Tibial nerve (tissue), 4 donors: ENCODE measurements around the gene OLR1. TPM values are rescaled to one million over a fixed set of nuclear protein-coding genes. Genes with fewer than 3 reads are reported as not detected.
A peak's percentile ranks its signal among the peaks of the same experiment; 100 is the strongest.

Experiments
- DNase-seq, 2 donors: peaks; one replicate each; pipeline ENCODE4 v3.0.0-alpha.2; 2019; ENCODE audit warnings: low spot score in 2 of 2
- H3K27ac ChIP-seq, 4 donors: fragments of 200-600 bp; sonication (generic) in 3 of 4; one replicate each; pipeline ENCODE4 v1.5.1; 2017 to 2019; ENCODE audit warnings: mild to moderate bottlenecking in 1 of 4
- H3K27me3 ChIP-seq, 2 donors: fragments of 200-600 bp; sonication (generic) in 1 of 2; one replicate each; pipeline versions ENCODE4 v1.5.1 to v1.6.0; 2017 to 2019
- H3K36me3 ChIP-seq, 3 donors: fragments of 200-600 bp; sonication (generic); one replicate each; pipeline ENCODE4 v1.5.1; 2018 to 2019
- H3K4me1 ChIP-seq, 4 donors: fragments of 200-600 bp; sonication (generic) in 3 of 4; one replicate each; pipeline ENCODE4 v1.5.1; 2017 to 2019
- H3K4me3 ChIP-seq, 4 donors: fragments of 200-600 bp; sonication (generic) in 3 of 4; one replicate each; pipeline ENCODE4 v1.5.1; 2017 to 2019; ENCODE audit warnings: mild to moderate bottlenecking in 1 of 4, moderate library complexity in 1 of 4
- H3K9me3 ChIP-seq, 4 donors: fragments of 200-600 bp; sonication (generic) in 3 of 4; one replicate each; pipeline ENCODE4 v1.5.1; 2017 to 2019
- CTCF ChIP-seq, 5 experiments: fragments of 200-600 bp in 3 of 5; fragments of 450-650 bp in 2 of 5; sonication (generic) in 3 of 5; IDR thresholded peaks; one replicate each; pipeline ENCODE4 v1.5.1; 2016 to 2019; ENCODE audit warnings: antibody characterized with exemption in 5 of 5, mild to moderate bottlenecking in 3 of 5, moderate library complexity in 2 of 5
- EP300 ChIP-seq, 2 donors: sonication (generic); formaldehyde crosslinking; IDR thresholded peaks; one replicate each; pipeline ENCODE4 v1.6.1; 2017; ENCODE audit warnings: antibody characterized with exemption in 2 of 2, mild to moderate bottlenecking in 1 of 2
- POLR2A ChIP-seq, 2 donors: fragments of 450-650 bp; IDR thresholded peaks; one replicate each; pipeline ENCODE4 v1.6.1; 2017; ENCODE audit warnings: antibody characterized with exemption in 2 of 2, mild to moderate bottlenecking in 2 of 2, moderate library complexity in 2 of 2
- WGBS, 2 donors: methylation state at CpG; one replicate each; pipeline ENCODE4 v1.1.5; 2018; 5-methylcytosine and 5-hydroxymethylcytosine counted together
- total RNA-seq, 4 donors: library from RNA; depleted of rRNA; stranded (reverse); fragments of >200 nt; gene quantifications; one replicate each; pipeline ENCODE4 v1.1.0, GENCODE V29; 2016

OLR1 gene
- total RNA-seq, 4 donors from 2014 or later, result 0.84 to 18.1 (median 2.2) TPM

- Histone ChIP-seq H3K4me3 (no peak overlapping the region), H3K9me3 (no peaks in the 10 kb centered on the region), H3K27ac (no peak overlapping the region), H3K36me3 (no peaks in the 10 kb centered on the region), H3K4me1 (no peaks in the 10 kb centered on the region), H3K27me3 (no peaks in the 10 kb centered on the region)
- TF ChIP-seq EP300 (IDR thresholded peaks at IDR 0.05), result no peak
- no peak for TF ChIP-seq POLR2A (IDR thresholded peaks at IDR 0.05)
- TF ChIP-seq CTCF (IDR thresholded peaks at IDR 0.05), result no peak
- DNase-seq, result no peak
- 68 to 69% methylated on average over 4 of the region's 4 CpGs for WGBS, 2 donors
Measured at GRCh38 chr12:10135126-10135525, 36.8 kb downstream of the OLR1 start.

- DNase-seq, result no peak
- no peak overlapping the region for H3K27ac ChIP-seq
- H3K36me3 ChIP-seq, result no peaks in the 10 kb centered on the region
- no peak overlapping the region for H3K4me3 ChIP-seq
- WGBS, 2 donors, result 62 to 68% methylated on average over 6 of the region's 6 CpGs
- H3K27me3 ChIP-seq, result no peaks in the 10 kb centered on the region
- H3K4me1 ChIP-seq, result no peaks in the 10 kb centered on the region
- H3K9me3 ChIP-seq, result no peaks in the 10 kb centered on the region
- TF ChIP-seq CTCF (IDR thresholded peaks at IDR 0.05) (no peak), EP300 (IDR thresholded peaks at IDR 0.05) (no peak), POLR2A (IDR thresholded peaks at IDR 0.05) (no peak)
Measured at GRCh38 chr12:10132850-10133370, 39.0 kb downstream of the OLR1 start.

- 63 to 72% methylated on average over 2 of the region's 2 CpGs for WGBS, 2 donors
Measured at GRCh38 chr12:10131111-10131690, 40.7 kb downstream of the OLR1 start.

GRCh38 chr12:10130042-10130441 is 41.9 kb downstream of the OLR1 start, which contains the start of gene CLEC7A:
Gene CLEC7A (minus strand): TSS chr12:10130199. CDS start chr12:10130082, 117 bp downstream.
- 64 to 72% methylated on average over 1 of the region's 1 CpG for WGBS, 2 donors
- no peaks in the 10 kb centered on the region for H3K4me1 ChIP-seq
- no peaks in the 10 kb centered on the region for H3K27me3 ChIP-seq
- peak within 1 kb of the TSS in 1 of 4 donors; percentile 34 for H3K4me3 ChIP-seq
- H3K27ac ChIP-seq, result peak within 1 kb of the TSS in 3 of 4 donors; percentile 34 to 68 (median 48)
- H3K36me3 ChIP-seq, result no peaks in the 10 kb centered on the region
- no peak for DNase-seq
- no peaks in the 10 kb centered on the region for H3K9me3 ChIP-seq
- TF ChIP-seq CTCF (IDR thresholded peaks at IDR 0.05) (no peak), EP300 (IDR thresholded peaks at IDR 0.05) (peak in 1 of 2 donors; percentile 43)

More at GRCh38 chr12:10131111-10131690, 40.7 kb downstream of the OLR1 start:
- Histone ChIP-seq H3K27ac (peak overlapping the region in 2 of 4 donors; percentile 15 to 20), H3K9me3 (no peaks in the 10 kb centered on the region), H3K4me3 (no peak overlapping the region), H3K4me1 (no peaks in the 10 kb centered on the region), H3K27me3 (no peaks in the 10 kb centered on the region), H3K36me3 (no peaks in the 10 kb centered on the region)
- DNase-seq, result no peak
- TF ChIP-seq EP300 (IDR thresholded peaks at IDR 0.05), result peak in 1 of 2 donors; percentile 11
- no peak for TF ChIP-seq CTCF (IDR thresholded peaks at IDR 0.05)
- TF ChIP-seq POLR2A (IDR thresholded peaks at IDR 0.05), result no peak

- no peaks in the 10 kb centered on the region for H3K36me3 ChIP-seq
- peak overlapping the region in 2 of 4 donors; percentile 34 to 68 for H3K27ac ChIP-seq
- DNase-seq, result peak in 1 of 2 donors; percentile 53
- H3K4me3 ChIP-seq, result peak overlapping the region in 1 of 4 donors; percentile 26
- WGBS, 2 donors, result 60 to 67% methylated on average over 5 of the region's 5 CpGs
- peak in 1 of 2 donors; percentile 14 for TF ChIP-seq POLR2A (IDR thresholded peaks at IDR 0.05)
- peak; percentile 65 to 86 for TF ChIP-seq EP300 (IDR thresholded peaks at IDR 0.05)
- no peak for TF ChIP-seq CTCF (IDR thresholded peaks at IDR 0.05)
- H3K9me3 ChIP-seq, result no peaks in the 10 kb centered on the region
- no peaks in the 10 kb centered on the region for H3K4me1 ChIP-seq
- H3K27me3 ChIP-seq, result no peaks in the 10 kb centered on the region
Measured at GRCh38 chr12:10128687-10129086, 43.2 kb downstream of the OLR1 start.
